WERI-Rb-1 (cell line): Measurements from ENCODE around the gene NFASC.

Source experiments
- DNase-seq: peaks from one replicate; pipeline ENCODE4 v3.0.0-alpha.2; 2020
- H3K27ac ChIP-seq: fragments of 250-450 bp; sonication (Bioruptor Pico); 2 replicates; pipeline ENCODE4 v1.5.1; 2020; ENCODE audit warnings: mild to moderate bottlenecking, moderate library complexity
- H3K27me3 ChIP-seq: fragments of 250-450 bp; sonication (Bioruptor Pico); 2 replicates; pipeline ENCODE4 v1.5.1; 2021; ENCODE audit warnings: mild to moderate bottlenecking, low read depth, moderate library complexity; ENCODE audit not compliant: insufficient read depth, severe bottlenecking
- H3K36me3 ChIP-seq: fragments of 250-450 bp; sonication (Bioruptor Pico); 2 replicates; pipeline ENCODE4 v1.5.1; 2020; ENCODE audit warnings: mild to moderate bottlenecking, moderate library complexity
- H3K4me3 ChIP-seq: 2 replicates; pipeline ENCODE4 v1.5.1; 2011; ENCODE audit warnings: low read depth, mild to moderate bottlenecking, control low read depth, low read length
- H3K9me3 ChIP-seq: fragments of 250-450 bp; sonication (Bioruptor Pico); 2 replicates; pipeline ENCODE4 v1.5.1; 2021; ENCODE audit warnings: mild to moderate bottlenecking, moderate library complexity; ENCODE audit not compliant: severe bottlenecking
- CTCF ChIP-seq: IDR thresholded peaks from 2 replicates; pipeline ENCODE4 v1.5.1; 2011; ENCODE audit warnings: low read depth, mild to moderate bottlenecking, control low read depth, inconsistent platforms, low read length

Gene NFASC

GRCh38 chr1:205072286-205072685 lies 201.6 kb downstream of the NFASC start:
- TF ChIP-seq CTCF: no peak
- no peaks in the 10 kb centered on the region for H3K27me3 ChIP-seq

More at GRCh38 chr1:205072286-205072685, 201.6 kb downstream of the NFASC start:
- Histone ChIP-seq H3K4me3 (no peak overlapping the region), H3K36me3 (no peaks in the 10 kb centered on the region), H3K27ac (no peak overlapping the region), H3K9me3 (no peaks in the 10 kb centered on the region)
- DNase-seq: no peak
